Endothelial cell of umbilical vein (primary cell): ENCODE measurements around the gene CD247. TPM values are rescaled to one million over a fixed set of nuclear protein-coding genes. Genes with fewer than 3 reads are reported as not detected.

Source experiments
- BruUV-seq: library from RNA; stranded (reverse); fragments of 400-500 nt; replicated peaks from 2 replicates; lab custom pipeline; 2021; lab: Mats Ljungman, UMichigan
- CTCF ChIA-PET: fragments of 300-600, 350-600 bp; sonication (Branson Sonifier 250); formaldehyde crosslinking; loops from one replicate; lab custom pipeline; 2021; ENCODE audit warnings: antibody characterized with exemption, inconsistent platforms; lab: Charles Lee
- POLR2A ChIA-PET: fragments of 300-600, 350-600 bp; sonication (Branson Sonifier 250); formaldehyde crosslinking; loops from one replicate; lab custom pipeline; 2021; ENCODE audit warnings: antibody characterized with exemption, inconsistent platforms; lab: Charles Lee
- DNase-seq: peaks from one replicate; pipeline ENCODE4 v3.0.0-alpha.2; 2011; ENCODE audit warnings: low read depth, low spot score
- FAIRE-seq: peaks from 2 replicates; lab custom pipeline; 2011; peaks lifted over from hg19 to GRCh38; lab: Jason Lieb, UNC
- H2AFZ ChIP-seq: 2 replicates; pipeline ENCODE4 v1.6.0; 2012; ENCODE audit warnings: low read depth, low read length, control low read depth, inconsistent platforms
- H3K27ac ChIP-seq: 2 replicates; pipeline ENCODE4 v1.5.1; 2011; ENCODE audit warnings: low read depth, mild to moderate bottlenecking, control low read depth, low read length, moderate library complexity; ENCODE audit not compliant: insufficient read depth
- H3K27me3 ChIP-seq, 2 experiments: 2 replicates each; pipeline versions ENCODE4 v1.6.0 to v1.6.1; 2011; ENCODE audit warnings: low read length in 2 of 2, mixed read lengths in 1 of 2; ENCODE audit not compliant: control insufficient read depth in 2 of 2, insufficient read depth in 2 of 2
- H3K36me3 ChIP-seq, 2 experiments: 2 replicates in 1 of 2; 3 replicates in 1 of 2; pipeline ENCODE4 v1.5.1; 2011; ENCODE audit warnings: low read length in 2 of 2, mild to moderate bottlenecking in 1 of 2, moderate library complexity in 1 of 2; ENCODE audit not compliant: control insufficient read depth in 2 of 2, insufficient read depth in 2 of 2; ENCODE audit errors: extremely low read depth in 1 of 2
- H3K4me1 ChIP-seq: 3 replicates; pipeline ENCODE4 v1.5.1; 2011; ENCODE audit warnings: mild to moderate bottlenecking, low read length; ENCODE audit not compliant: control insufficient read depth, insufficient read depth; ENCODE audit errors: extremely low read depth
- H3K4me2 ChIP-seq: 2 replicates; pipeline ENCODE4 v1.6.1; 2011; ENCODE audit warnings: low read length, control low read depth, mixed read lengths; ENCODE audit not compliant: insufficient read depth
- H3K4me3 ChIP-seq, 3 experiments: fragments of 200-600 bp in 1 of 3; sonication (generic), shearing (Covaris generic) in 1 of 3; replicated peaks in 1 of 3; 2 replicates each; pipeline ENCODE4 v1.5.1; 2011 to 2016; ENCODE audit warnings: control low read depth in 3 of 3, low read length in 3 of 3, mild to moderate bottlenecking in 2 of 3, inconsistent platforms in 1 of 3, low read depth in 1 of 3, moderate library complexity in 1 of 3; ENCODE audit not compliant: insufficient read depth in 1 of 3
- H3K79me2 ChIP-seq: 2 replicates; pipeline ENCODE4 v1.6.0; 2012; ENCODE audit warnings: low read length, inconsistent platforms; ENCODE audit not compliant: control insufficient read depth, insufficient read depth
- H3K9ac ChIP-seq: replicated peaks from 2 replicates; pipeline ENCODE3; 2011; ENCODE audit warnings: low read length, control low read depth; ENCODE audit not compliant: insufficient read depth; ENCODE audit errors: extremely low read depth
- H3K9me1 ChIP-seq: replicated peaks from 3 replicates; pipeline ENCODE4 v1.6.0; 2011; ENCODE audit warnings: mild to moderate bottlenecking, low read length; ENCODE audit not compliant: control insufficient read depth, insufficient read depth; ENCODE audit errors: extremely low read depth
- H3K9me3 ChIP-seq: replicated peaks from 2 replicates; pipeline ENCODE4 v1.5.1; 2012; ENCODE audit warnings: low read length, inconsistent platforms; ENCODE audit not compliant: control insufficient read depth, insufficient read depth
- H4K20me1 ChIP-seq: replicated peaks from 2 replicates; pipeline ENCODE3; 2011; ENCODE audit warnings: mild to moderate bottlenecking, low read length; ENCODE audit not compliant: control insufficient read depth, insufficient read depth; ENCODE audit errors: extremely low read depth
- CTCF ChIP-seq, 2 donors: IDR thresholded peaks; 1 replicate in 1 of 2; 2 replicates in 1 of 2; pipeline ENCODE4 v1.5.1; 2011; ENCODE audit warnings: low read length in 2 of 2, mild to moderate bottlenecking in 2 of 2, moderate library complexity in 2 of 2, control low read depth in 1 of 2, inconsistent platforms in 1 of 2, low read depth in 1 of 2; ENCODE audit not compliant: insufficient read depth in 1 of 2; ENCODE audit errors: extremely low read depth in 1 of 2
- EZH2 ChIP-seq: IDR thresholded peaks from 2 replicates; pipeline ENCODE4 v1.6.1; 2012; ENCODE audit warnings: borderline replicate concordance, low read depth, mild to moderate bottlenecking, moderate library complexity, low read length, inconsistent platforms; ENCODE audit not compliant: severe bottlenecking
- FOS ChIP-seq: IDR thresholded peaks from 2 replicates; pipeline ENCODE4 v1.6.1; 2011; ENCODE audit warnings: mild to moderate bottlenecking, low read length, moderate library complexity, borderline replicate concordance; ENCODE audit not compliant: insufficient read depth
- GATA2 ChIP-seq: IDR thresholded peaks from 2 replicates; pipeline ENCODE4 v1.7.0; 2011; ENCODE audit warnings: low read depth, mild to moderate bottlenecking, moderate library complexity, mixed read lengths, low read length; ENCODE audit not compliant: insufficient read length, insufficient read depth
- JUN ChIP-seq: IDR thresholded peaks from 2 replicates; pipeline ENCODE4 v1.6.1; 2011; ENCODE audit warnings: borderline replicate concordance, low read depth; ENCODE audit not compliant: insufficient read length, insufficient read depth
- MAX ChIP-seq: IDR thresholded peaks from 2 replicates; pipeline ENCODE4 v1.6.1; 2011; ENCODE audit not compliant: insufficient read depth, insufficient read length
- MYC ChIP-seq: IDR thresholded peaks from one replicate; pipeline ENCODE4 v1.6.1; 2011; ENCODE audit warnings: mild to moderate bottlenecking, low read depth, low read length
- POLR2A ChIP-seq: IDR thresholded peaks from 2 replicates; pipeline ENCODE4 v1.6.1; 2012; ENCODE audit warnings: low read depth, mild to moderate bottlenecking, control low read depth, low read length
- POLR2AphosphoS5 ChIP-seq: IDR thresholded peaks from 2 replicates; pipeline ENCODE4 v1.6.1; 2012; ENCODE audit warnings: low read depth, mild to moderate bottlenecking, control low read depth, low read length, moderate library complexity; ENCODE audit not compliant: insufficient read depth
- dilution Hi-C: fragments of 300-500 bp; cut with MboI; formaldehyde crosslinking; loops from one replicate; pipeline ENCODE4 v1.15.0; 2019; ENCODE audit warnings: low sequenced_read_pairs; ENCODE audit not compliant: extremely low pct_ligation_motif_present
- intact Hi-C: fragments of 100-400 bp; cut with micrococcal nuclease; formaldehyde crosslinking; loops from one replicate; pipeline ENCODE4 v1.10.0; 2022
- polyA plus RNA-seq, 4 experiments: library from polyadenylated mRNA; depleted of rRNA in 3 of 4; stranded (reverse) in 3 of 4; unstranded in 1 of 4; fragments of >200 nt; gene quantifications; 2 replicates each; pipeline versions ENCODE4 v1.2.1 to v1.2.3, GENCODE V29; 2011 to 2012; ENCODE audit warnings: missing spikeins in 1 of 4
- total RNA-seq: library from RNA; stranded (reverse); gene quantifications from 2 replicates; pipeline ENCODE4 v1.2.3, GENCODE V29; 2021

Gene CD247
- total and polyA plus RNA-seq, 2 donors (not counting 3 experiments of a cell fraction or from before 2014, with no cell fraction given): not detected

GRCh38 chr1:167502719-167503462 is 15.4 kb downstream of the CD247 start:
- Histone ChIP-seq H3K9me3 (no peaks in the 10 kb centered on the region), H3K4me1 (no peaks in the 10 kb centered on the region), H2AFZ (no peak overlapping the region), H3K36me3 (no peaks in the 10 kb centered on the region), H3K27me3 (peaks cover 7 to 9% of the 10 kb centered on the region in 2 experiments), H3K9me1 (no peaks in the 10 kb centered on the region), H3K9ac (no peak overlapping the region), H3K4me2 (no peak overlapping the region), H3K27ac (no peak overlapping the region), H4K20me1 (no peaks in the 10 kb centered on the region), H3K4me3 (no peak overlapping the region), H3K79me2 (no peaks in the 10 kb centered on the region)
- no peak for DNase-seq
- intact Hi-C loops: no loop called here
- no peak for TF ChIP-seq POLR2AphosphoS5
- no peak for TF ChIP-seq FOS
- no peak for TF ChIP-seq MAX
- TF ChIP-seq EZH2: no peak
- no peak for TF ChIP-seq CTCF (IDR thresholded peaks at IDR 0.05; ENCODE audit: extremely low read depth in 1 of 2, insufficient read depth in 1 of 2, low read depth in 1 of 2, low read length in 2 of 2)
- TF ChIP-seq JUN: no peak
- TF ChIP-seq POLR2A: no peak
- TF ChIP-seq MYC: no peak
- TF ChIP-seq GATA2: no peak
- no peak for FAIRE-seq
- BruUV-seq: no TSS peak
- dilution Hi-C loops: no loop called here
- ChIA-PET POLR2A (no interaction called here), CTCF (interaction anchor here (1.5 kb wide), 1 partner anchor 31 kb away, joined by 4 read pairs; no protein-coding TSS in a partner anchor)
